DND-41 (cell line): ENCODE results near the gene POLN.

Experiments used
- ATAC-seq: fragments of 200-7000 bp; cut with Tn5 transposase; 3 replicates; pipeline ENCODE4 v1.9.1; 2021; ENCODE audit warnings: low read depth; ENCODE audit not compliant: insufficient read depth
- DNase-seq: peaks from one replicate; pipeline ENCODE4 v3.0.0-alpha.2; 2020
- H2AFZ ChIP-seq: 2 replicates; pipeline ENCODE4 v1.6.0; 2012; ENCODE audit warnings: low read depth, low read length
- H3K27ac ChIP-seq: 2 replicates; pipeline ENCODE4 v1.5.1; 2012; ENCODE audit warnings: low read length, inconsistent platforms
- H3K27me3 ChIP-seq: fragments of 200-600 bp; sonication (generic); 2 replicates; pipeline ENCODE4 v1.6.0; 2012; ENCODE audit warnings: low read length, mild to moderate bottlenecking, inconsistent platforms; ENCODE audit not compliant: insufficient read depth, poor library complexity
- H3K36me3 ChIP-seq: 2 replicates; pipeline ENCODE4 v1.5.1; 2012; ENCODE audit warnings: low read length, inconsistent platforms; ENCODE audit not compliant: insufficient read depth
- H3K4me1 ChIP-seq: 2 replicates; pipeline ENCODE4 v1.5.1; 2012; ENCODE audit warnings: mild to moderate bottlenecking, low read length; ENCODE audit not compliant: insufficient read depth
- H3K4me2 ChIP-seq: 2 replicates; pipeline ENCODE4 v1.6.0; 2012; ENCODE audit warnings: mild to moderate bottlenecking, moderate library complexity, low read length, inconsistent platforms; ENCODE audit not compliant: insufficient read depth
- H3K4me3 ChIP-seq, 2 experiments: fragments of 200-600 bp in 1 of 2; shearing (Covaris generic) in 1 of 2; 2 replicates each; pipeline ENCODE4 v1.5.1; 2012 to 2016; ENCODE audit warnings: inconsistent platforms in 2 of 2, low read length in 2 of 2, mild to moderate bottlenecking in 2 of 2, low read depth in 1 of 2, moderate library complexity in 1 of 2
- H3K79me2 ChIP-seq: 2 replicates; pipeline ENCODE4 v1.6.0; 2012; ENCODE audit warnings: low read length, inconsistent platforms; ENCODE audit not compliant: insufficient read depth
- H3K9ac ChIP-seq: 2 replicates; pipeline ENCODE4 v1.6.0; 2012; ENCODE audit warnings: low read depth, mild to moderate bottlenecking, inconsistent platforms, low read length, moderate library complexity
- H3K9me3 ChIP-seq: 2 replicates; pipeline ENCODE4 v1.5.1; 2012; ENCODE audit warnings: low read length, moderate library complexity, mild to moderate bottlenecking, inconsistent platforms; ENCODE audit not compliant: insufficient read depth, severe bottlenecking
- H4K20me1 ChIP-seq: 2 replicates; pipeline ENCODE4 v1.6.0; 2012; ENCODE audit warnings: low read length; ENCODE audit not compliant: insufficient read depth
- EZH2 ChIP-seq: IDR thresholded peaks from 3 replicates; pipeline ENCODE4 v1.6.1; 2012; ENCODE audit warnings: borderline replicate concordance, low read depth, mild to moderate bottlenecking, moderate library complexity, low read length, inconsistent platforms; ENCODE audit not compliant: severe bottlenecking
- TF ChIP-seq, protein P1 (sequence below): IDR thresholded peaks from 2 replicates; pipeline ENCODE4 v1.5.1; 2012; ENCODE audit warnings: borderline replicate concordance, low read length, moderate library complexity, mild to moderate bottlenecking; ENCODE audit not compliant: poor library complexity, severe bottlenecking; ENCODE audit errors: extremely low read depth

POLN gene

DNA sequence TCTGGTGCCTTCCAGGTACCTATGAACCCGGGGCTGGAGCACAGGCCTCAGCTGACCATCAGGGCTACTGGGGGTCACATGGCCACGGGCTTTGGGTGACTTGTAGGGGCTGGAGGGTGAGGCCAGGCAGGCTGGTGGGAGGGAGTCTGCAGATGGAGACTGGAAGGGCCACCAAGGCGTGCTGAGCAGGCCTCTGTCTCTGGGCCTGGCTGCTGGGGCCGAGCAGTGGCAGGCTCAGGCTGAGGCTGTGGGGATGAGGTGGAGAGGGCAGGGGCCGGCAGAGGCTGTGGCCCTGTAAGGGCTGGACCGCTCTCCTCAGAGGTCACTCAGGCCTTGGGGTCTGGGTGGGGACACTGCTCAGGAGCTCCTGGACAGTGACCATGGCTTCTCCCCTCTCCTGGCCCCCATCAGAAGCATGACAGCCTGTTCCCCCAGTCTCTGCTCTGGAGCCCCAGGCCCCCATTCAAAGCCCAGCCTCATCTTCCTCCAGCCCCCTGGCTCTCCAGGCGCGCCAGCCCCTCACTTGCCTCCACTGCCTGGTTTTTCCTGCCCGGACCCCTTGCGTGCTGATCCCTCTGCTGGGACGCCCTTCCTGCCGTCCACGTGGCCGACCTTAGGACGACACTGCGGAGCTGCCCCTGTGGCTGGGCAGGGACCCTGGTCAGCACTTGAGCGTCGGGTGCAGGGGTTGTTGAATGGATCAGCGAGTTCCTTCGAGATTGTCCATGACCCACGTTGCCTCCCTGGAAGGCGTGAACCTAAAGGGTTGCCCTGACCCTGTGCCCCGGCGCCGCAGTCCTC is 193.9 kb downstream of the POLN start:
- Histone ChIP-seq H3K36me3 (no peaks in the 10 kb centered on the region), H3K4me2 (no peak overlapping the region), H2AFZ (no peak overlapping the region), H3K27me3 (no peaks in the 10 kb centered on the region), H3K4me3 (no peak overlapping the region), H3K9me3 (no peaks in the 10 kb centered on the region), H3K9ac (no peak overlapping the region), H3K79me2 (0 out of 2 replicates have a peak, but pooled peaks cover 2% of the 10 kb centered on the region), H3K4me1 (peaks cover 2% of the 10 kb centered on the region), H3K27ac (no peak overlapping the region), H4K20me1 (peaks cover 22% of the 10 kb centered on the region)
- TF ChIP-seq, protein P1, sequence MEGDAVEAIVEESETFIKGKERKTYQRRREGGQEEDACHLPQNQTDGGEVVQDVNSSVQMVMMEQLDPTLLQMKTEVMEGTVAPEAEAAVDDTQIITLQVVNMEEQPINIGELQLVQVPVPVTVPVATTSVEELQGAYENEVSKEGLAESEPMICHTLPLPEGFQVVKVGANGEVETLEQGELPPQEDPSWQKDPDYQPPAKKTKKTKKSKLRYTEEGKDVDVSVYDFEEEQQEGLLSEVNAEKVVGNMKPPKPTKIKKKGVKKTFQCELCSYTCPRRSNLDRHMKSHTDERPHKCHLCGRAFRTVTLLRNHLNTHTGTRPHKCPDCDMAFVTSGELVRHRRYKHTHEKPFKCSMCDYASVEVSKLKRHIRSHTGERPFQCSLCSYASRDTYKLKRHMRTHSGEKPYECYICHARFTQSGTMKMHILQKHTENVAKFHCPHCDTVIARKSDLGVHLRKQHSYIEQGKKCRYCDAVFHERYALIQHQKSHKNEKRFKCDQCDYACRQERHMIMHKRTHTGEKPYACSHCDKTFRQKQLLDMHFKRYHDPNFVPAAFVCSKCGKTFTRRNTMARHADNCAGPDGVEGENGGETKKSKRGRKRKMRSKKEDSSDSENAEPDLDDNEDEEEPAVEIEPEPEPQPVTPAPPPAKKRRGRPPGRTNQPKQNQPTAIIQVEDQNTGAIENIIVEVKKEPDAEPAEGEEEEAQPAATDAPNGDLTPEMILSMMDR, result no peak
- no peak for TF ChIP-seq EZH2
- DNase-seq, result no peak
- ATAC-seq, result no peak

DNA sequence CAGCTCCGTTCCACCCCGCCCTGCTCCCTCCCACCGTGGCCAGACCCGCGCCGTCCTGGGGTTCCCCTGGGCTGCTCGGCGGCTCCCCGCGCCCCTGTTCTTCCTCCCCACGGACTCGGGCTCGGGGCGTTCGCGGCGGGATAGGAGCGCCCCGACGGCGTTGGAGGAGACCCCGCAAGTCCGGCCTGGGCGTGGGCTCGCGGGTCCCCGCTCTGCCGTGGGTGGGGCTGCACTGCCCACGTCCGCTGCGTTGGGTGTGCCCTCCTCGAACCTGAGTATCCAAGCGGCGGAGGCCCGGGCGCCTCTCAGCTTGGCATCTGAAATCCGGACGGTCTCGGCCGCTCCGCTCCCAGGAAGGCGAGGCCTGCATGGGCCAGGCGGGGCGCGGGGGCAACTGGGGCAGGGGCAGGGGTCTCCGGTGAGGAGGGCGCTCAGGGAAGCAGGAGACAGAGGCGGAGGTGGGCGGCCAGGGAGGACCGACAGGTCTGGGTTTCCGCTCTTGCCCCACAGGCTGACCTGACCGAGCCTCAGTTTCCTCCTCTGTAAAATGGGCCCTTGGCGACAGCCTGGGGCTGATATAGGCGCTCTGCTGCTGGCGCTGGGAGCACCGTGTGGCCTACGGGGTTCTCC is 194.8 kb downstream of the POLN start:
- peaks cover 25% of the 10 kb centered on the region for H4K20me1 ChIP-seq
- H3K27me3 ChIP-seq, result no peaks in the 10 kb centered on the region
- H3K27ac ChIP-seq, result no peak overlapping the region
- ATAC-seq, result no peak
- peaks cover 8% of the 10 kb centered on the region for H3K4me1 ChIP-seq
- H3K9ac ChIP-seq, result no peak overlapping the region
- DNase-seq, result no peak
- no peak for TF ChIP-seq EZH2
- TF ChIP-seq, protein P1, result no peak
- H3K79me2 ChIP-seq, result 0 out of 2 replicates have a peak, but pooled peaks cover 2% of the 10 kb centered on the region
- H3K4me3 ChIP-seq, result no peak overlapping the region
- no peaks in the 10 kb centered on the region for H3K9me3 ChIP-seq
- no peaks in the 10 kb centered on the region for H3K36me3 ChIP-seq
- no peak overlapping the region for H2AFZ ChIP-seq
- H3K4me2 ChIP-seq, result no peak overlapping the region

- Histone ChIP-seq H3K79me2 (0 out of 2 replicates have a peak, but pooled peaks cover 2% of the 10 kb centered on the region), H3K36me3 (no peaks in the 10 kb centered on the region), H3K27me3 (no peaks in the 10 kb centered on the region), H3K4me3 (no peak overlapping the region), H3K4me1 (peaks cover 14% of the 10 kb centered on the region), H3K9me3 (no peaks in the 10 kb centered on the region), H3K4me2 (no peak overlapping the region), H3K27ac (no peak overlapping the region), H4K20me1 (peaks cover 25% of the 10 kb centered on the region), H2AFZ (no peak overlapping the region), H3K9ac (no peak overlapping the region)
- TF ChIP-seq EZH2, result no peak
- TF ChIP-seq, protein P1, result no peak
- DNase-seq, result no peak
- ATAC-seq, result no peak
These were observed 195.6 kb downstream of the POLN start for GRCh38 chr4:2046031-2046961.
